TTC549 (cell line): ENCODE measurements around the gene MYRIP.
"Not testable (repeated sequence)": the region's sequence is repeated elsewhere in the genome, so short reads cannot be mapped to it uniquely, and the experiment has no call there.

ENCODE experiments used
- FAIRE-seq: peaks from 2 replicates; lab custom pipeline; 2012; peaks lifted over from hg19 to GRCh38; lab: Jason Lieb, UNC

MYRIP gene

DNA sequence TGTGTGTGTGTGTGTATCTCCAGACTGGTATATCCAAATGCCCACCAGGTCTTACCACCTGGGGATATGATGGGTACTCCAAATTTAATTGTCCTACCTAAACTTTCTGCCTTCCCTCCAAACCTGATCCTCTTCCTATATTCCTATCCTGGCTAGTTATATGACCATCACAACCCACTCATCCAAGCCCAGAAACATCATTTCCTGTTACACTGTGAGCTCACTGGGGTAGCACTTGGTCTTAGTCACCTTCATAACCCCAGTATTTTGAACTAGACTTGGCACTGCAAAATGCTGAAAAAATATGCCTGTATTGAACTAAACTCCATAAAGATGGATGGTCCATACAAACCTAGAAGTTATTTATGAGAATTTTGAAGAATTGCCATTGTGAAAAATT, 321.3 kb downstream of the MYRIP start:
- no peak for FAIRE-seq

- not testable (repeated sequence) for FAIRE-seq
These were observed 324.6 kb downstream of the MYRIP start for GRCh38 chr3:40133886-40134575.

GRCh38 chr3:40137591-40138295, 328.3 kb downstream of the MYRIP start:
- FAIRE-seq: no peak

DNA sequence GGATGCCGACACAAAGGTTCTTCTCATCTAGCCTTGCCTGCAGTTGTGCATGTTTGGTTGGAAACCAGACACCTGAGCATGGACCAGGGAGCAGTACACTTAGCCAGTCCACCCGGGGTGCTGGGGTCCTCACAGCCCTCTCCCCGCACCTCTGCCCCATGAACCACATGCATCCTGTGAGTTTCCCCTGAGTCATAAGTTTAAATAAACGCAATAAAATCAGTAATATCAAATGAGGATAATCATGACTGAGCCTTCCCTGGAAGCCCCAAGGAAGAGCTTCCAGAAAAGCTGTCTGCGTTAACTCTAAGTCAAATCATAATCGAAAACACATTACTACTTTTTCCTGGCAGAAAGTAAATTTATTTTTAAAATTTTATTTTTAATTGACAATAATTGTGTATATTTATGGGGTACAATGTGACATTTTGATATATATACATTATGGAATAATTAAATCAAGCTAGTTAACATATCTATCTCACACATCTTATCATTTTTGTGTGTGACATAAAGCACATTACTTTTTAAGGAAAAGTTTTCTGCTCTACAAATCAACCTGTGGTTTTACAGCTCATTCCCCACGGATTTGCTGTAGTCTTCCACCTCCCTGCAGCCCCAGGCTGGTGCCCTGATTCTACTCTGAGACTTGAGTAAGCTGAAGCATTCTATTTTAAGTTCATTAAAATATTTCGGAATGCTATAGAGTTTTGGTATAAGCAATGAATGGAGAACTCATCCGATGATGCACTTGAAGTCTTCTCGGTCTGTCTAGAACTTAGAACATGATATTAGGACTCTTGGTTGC, 334.1 kb downstream of the MYRIP start:
- no peak for FAIRE-seq

- FAIRE-seq: no peak
These were observed 339.4 kb downstream of the MYRIP start for GRCh38 chr3:40148827-40149226.

GRCh38 chr3:40152482-40153133, 343.2 kb downstream of the MYRIP start:
- no peak for FAIRE-seq

- no peak for FAIRE-seq
These were observed 351.5 kb downstream of the MYRIP start for GRCh38 chr3:40160933-40161332.

DNA sequence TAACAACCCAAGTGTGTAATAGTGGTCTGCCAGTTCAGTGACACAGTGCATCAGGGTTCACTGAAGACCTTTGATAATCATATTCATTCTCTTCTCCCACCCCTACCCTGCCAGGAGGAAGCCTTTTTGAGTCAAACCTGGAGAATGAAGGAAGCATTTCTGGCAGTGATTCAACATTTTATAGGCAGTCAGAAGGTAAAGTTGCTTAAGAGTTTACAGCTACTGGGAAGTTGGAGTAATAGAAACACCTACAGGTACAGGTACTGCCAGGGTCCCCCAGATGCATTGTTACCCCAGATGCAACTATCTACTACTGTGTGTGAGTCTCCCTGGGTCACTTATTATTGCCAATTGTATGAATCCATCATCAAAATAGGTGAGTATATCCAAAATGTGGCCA, 353.2 kb downstream of the MYRIP start:
- FAIRE-seq: no peak

DNA sequence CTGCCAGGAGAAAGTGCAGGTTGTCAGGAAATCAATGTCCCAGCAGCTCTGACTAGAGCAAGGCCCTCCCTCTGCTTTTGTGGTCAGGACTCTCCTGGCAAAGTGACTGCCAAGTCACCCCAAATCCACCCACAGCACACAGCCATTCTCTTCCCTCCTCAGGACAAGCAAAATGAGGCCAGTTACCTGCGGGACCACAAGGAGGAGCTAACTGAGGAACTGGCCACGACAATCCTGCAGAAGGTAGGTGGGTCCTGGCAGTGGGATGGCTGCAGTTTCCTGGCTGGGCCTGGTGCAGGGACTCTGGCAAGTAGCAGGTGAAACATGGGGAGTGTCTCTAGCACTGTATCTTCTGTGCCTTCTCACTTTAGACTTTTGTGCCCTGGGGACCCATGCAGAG, 357.6 kb downstream of the MYRIP start:
- FAIRE-seq: no peak

DNA sequence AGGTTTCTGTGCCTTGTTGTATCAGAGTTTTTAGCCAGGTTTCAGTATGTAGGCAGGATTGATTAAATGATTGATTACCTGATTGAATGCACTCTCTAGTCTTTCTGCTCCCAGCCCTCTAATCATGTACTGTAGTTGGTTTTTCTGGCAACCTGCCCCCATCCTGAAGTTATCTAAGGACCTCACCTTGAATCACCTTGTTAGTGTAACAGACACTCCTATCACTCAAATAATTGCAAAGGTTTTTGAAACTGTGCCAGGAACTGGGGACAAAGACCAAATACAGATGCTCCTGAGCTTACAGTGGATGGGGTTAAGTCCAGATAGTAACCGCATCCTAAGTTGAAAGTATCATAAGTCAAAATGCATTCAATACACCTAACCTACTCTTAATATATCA, 358.5 kb downstream of the MYRIP start:
- no peak for FAIRE-seq

GRCh38 chr3:40169983-40170382, 360.6 kb downstream of the MYRIP start:
- FAIRE-seq: no peak

DNA sequence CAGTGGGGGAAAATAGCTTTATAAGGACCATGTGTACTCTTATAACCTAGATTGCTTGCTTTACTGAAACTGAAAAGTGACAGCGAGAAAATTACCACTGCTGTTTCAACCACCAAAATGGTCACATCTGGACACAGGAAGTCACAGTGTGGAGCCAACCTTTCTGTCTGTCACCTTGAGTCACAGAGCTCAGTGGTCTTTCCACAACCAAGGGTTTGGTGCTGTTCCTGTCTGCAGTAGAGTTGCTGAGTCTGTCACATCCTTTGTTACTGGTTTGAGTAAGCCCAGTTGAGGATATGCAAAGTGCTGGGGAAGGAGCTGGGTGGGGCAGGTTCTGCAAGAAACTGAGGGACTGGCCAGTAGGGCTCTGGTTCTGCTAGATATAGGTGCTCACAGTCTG, 361.0 kb downstream of the MYRIP start:
- no peak for FAIRE-seq

- no peak for FAIRE-seq
These were observed 363.2 kb downstream of the MYRIP start for GRCh38 chr3:40172560-40172959.

- no peak for FAIRE-seq
These were observed 363.9 kb downstream of the MYRIP start for GRCh38 chr3:40173227-40173721.

DNA sequence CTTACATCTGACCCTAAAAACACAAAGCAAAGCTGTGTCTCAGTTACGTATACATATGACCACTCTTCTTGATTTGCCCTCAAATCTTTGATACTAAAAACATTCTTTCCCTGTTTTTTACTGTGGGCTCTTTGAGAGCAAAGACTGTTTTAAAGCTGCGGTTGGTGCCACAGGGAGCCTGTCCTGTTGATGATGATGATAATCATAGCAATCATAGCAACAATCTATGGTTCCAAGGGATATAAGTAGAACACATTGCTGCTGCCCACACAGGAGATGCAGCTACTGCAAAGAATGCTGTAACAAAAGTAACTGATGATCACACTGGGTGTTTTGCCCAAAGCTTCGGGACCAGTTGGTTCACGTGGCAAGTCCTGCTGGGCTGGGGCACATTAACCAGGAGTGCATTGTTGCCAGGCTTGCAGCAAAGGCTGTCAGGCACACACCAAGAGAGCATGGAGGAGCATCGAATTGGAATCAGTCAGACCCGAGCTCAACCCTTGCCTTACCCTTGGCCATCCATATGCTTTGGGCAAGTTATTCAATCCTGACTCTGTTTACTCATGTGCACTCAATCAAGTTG, 368.7 kb downstream of the MYRIP start:
- no peak for FAIRE-seq

GRCh38 chr3:40179016-40179415, 369.6 kb downstream of the MYRIP start:
- FAIRE-seq: no peak

GRCh38 chr3:40181182-40181581, 371.8 kb downstream of the MYRIP start:
- no peak for FAIRE-seq

GRCh38 chr3:40185029-40185695, 375.8 kb downstream of the MYRIP start:
- FAIRE-seq: no peak

- no peak for FAIRE-seq
These were observed 377.1 kb downstream of the MYRIP start for GRCh38 chr3:40186508-40186907.

- no peak for FAIRE-seq
These were observed 378.5 kb downstream of the MYRIP start for GRCh38 chr3:40187945-40188344.

GRCh38 chr3:40189118-40189517, 379.7 kb downstream of the MYRIP start:
- no peak for FAIRE-seq

DNA sequence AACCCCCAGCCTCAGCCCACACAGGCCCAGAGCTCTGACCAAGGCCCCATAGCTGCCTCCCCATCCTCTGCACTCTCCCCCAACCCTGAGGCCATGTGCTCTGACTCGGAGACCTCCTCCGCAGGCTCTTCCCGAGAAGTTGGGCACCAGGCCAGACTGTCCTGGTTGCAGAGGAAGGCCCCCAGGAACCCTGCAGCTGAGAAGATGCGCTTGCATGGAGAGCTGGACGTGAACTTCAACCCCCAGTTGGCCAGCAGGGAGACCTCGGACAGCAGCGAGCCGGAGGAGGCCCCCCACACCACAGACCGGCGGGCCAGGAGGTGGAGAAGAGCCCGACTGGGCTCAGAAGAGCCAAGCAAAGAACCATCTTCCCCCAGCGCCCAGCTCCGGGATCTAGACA, 380.6 kb downstream of the MYRIP start:
- FAIRE-seq: no peak
